ENCODE data around the gene ISG15. TPM values are rescaled to one million over a fixed set of nuclear protein-coding genes. Genes with fewer than 3 reads are reported as not detected.

Gene ISG15
- total and polyA plus RNA-seq, 9 of the 15 experiments (the other 6 are each of a cell fraction or from before 2014, with no cell fraction given), result 0.40 to 58.3 (median 12.2) TPM

DNA sequence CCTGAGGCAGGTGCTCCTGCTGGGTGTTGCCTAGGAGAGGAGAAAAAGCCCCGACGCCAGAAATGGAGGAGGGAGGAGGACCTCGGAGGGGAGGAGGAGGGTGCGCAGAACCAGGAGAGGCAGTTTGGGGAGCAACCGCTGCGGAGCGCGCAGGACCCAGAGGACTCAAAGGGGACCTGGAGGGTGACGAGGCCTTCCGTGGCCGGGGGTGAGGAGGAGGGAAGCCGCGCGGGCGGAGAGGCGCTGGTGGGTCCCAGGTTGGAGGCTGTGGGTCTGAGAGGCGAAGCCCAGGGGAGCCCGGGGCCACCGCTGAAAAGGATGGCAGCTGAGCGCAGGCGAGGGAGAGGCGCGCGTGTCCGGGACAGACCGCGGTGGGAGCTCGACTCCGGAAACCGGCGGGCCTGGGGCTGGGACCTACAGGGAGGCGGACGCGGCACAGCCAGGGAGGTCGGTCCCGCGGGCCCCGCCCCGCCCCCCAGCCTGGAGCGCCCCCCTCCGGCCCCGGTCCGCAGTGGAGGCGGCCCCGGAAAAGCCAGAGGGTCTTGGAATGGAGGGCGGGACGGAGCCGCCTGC lies 45.7 kb downstream of the ISG15 start (continued):
- TF ChIP-seq, protein P1, sequence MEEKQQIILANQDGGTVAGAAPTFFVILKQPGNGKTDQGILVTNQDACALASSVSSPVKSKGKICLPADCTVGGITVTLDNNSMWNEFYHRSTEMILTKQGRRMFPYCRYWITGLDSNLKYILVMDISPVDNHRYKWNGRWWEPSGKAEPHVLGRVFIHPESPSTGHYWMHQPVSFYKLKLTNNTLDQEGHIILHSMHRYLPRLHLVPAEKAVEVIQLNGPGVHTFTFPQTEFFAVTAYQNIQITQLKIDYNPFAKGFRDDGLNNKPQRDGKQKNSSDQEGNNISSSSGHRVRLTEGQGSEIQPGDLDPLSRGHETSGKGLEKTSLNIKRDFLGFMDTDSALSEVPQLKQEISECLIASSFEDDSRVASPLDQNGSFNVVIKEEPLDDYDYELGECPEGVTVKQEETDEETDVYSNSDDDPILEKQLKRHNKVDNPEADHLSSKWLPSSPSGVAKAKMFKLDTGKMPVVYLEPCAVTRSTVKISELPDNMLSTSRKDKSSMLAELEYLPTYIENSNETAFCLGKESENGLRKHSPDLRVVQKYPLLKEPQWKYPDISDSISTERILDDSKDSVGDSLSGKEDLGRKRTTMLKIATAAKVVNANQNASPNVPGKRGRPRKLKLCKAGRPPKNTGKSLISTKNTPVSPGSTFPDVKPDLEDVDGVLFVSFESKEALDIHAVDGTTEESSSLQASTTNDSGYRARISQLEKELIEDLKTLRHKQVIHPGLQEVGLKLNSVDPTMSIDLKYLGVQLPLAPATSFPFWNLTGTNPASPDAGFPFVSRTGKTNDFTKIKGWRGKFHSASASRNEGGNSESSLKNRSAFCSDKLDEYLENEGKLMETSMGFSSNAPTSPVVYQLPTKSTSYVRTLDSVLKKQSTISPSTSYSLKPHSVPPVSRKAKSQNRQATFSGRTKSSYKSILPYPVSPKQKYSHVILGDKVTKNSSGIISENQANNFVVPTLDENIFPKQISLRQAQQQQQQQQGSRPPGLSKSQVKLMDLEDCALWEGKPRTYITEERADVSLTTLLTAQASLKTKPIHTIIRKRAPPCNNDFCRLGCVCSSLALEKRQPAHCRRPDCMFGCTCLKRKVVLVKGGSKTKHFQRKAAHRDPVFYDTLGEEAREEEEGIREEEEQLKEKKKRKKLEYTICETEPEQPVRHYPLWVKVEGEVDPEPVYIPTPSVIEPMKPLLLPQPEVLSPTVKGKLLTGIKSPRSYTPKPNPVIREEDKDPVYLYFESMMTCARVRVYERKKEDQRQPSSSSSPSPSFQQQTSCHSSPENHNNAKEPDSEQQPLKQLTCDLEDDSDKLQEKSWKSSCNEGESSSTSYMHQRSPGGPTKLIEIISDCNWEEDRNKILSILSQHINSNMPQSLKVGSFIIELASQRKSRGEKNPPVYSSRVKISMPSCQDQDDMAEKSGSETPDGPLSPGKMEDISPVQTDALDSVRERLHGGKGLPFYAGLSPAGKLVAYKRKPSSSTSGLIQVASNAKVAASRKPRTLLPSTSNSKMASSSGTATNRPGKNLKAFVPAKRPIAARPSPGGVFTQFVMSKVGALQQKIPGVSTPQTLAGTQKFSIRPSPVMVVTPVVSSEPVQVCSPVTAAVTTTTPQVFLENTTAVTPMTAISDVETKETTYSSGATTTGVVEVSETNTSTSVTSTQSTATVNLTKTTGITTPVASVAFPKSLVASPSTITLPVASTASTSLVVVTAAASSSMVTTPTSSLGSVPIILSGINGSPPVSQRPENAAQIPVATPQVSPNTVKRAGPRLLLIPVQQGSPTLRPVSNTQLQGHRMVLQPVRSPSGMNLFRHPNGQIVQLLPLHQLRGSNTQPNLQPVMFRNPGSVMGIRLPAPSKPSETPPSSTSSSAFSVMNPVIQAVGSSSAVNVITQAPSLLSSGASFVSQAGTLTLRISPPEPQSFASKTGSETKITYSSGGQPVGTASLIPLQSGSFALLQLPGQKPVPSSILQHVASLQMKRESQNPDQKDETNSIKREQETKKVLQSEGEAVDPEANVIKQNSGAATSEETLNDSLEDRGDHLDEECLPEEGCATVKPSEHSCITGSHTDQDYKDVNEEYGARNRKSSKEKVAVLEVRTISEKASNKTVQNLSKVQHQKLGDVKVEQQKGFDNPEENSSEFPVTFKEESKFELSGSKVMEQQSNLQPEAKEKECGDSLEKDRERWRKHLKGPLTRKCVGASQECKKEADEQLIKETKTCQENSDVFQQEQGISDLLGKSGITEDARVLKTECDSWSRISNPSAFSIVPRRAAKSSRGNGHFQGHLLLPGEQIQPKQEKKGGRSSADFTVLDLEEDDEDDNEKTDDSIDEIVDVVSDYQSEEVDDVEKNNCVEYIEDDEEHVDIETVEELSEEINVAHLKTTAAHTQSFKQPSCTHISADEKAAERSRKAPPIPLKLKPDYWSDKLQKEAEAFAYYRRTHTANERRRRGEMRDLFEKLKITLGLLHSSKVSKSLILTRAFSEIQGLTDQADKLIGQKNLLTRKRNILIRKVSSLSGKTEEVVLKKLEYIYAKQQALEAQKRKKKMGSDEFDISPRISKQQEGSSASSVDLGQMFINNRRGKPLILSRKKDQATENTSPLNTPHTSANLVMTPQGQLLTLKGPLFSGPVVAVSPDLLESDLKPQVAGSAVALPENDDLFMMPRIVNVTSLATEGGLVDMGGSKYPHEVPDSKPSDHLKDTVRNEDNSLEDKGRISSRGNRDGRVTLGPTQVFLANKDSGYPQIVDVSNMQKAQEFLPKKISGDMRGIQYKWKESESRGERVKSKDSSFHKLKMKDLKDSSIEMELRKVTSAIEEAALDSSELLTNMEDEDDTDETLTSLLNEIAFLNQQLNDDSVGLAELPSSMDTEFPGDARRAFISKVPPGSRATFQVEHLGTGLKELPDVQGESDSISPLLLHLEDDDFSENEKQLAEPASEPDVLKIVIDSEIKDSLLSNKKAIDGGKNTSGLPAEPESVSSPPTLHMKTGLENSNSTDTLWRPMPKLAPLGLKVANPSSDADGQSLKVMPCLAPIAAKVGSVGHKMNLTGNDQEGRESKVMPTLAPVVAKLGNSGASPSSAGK (IDR thresholded peaks at IDR 0.05), result peak; percentile 38; the same call in 1 of the 2 replicates
- TF ChIP-seq, protein P2, sequence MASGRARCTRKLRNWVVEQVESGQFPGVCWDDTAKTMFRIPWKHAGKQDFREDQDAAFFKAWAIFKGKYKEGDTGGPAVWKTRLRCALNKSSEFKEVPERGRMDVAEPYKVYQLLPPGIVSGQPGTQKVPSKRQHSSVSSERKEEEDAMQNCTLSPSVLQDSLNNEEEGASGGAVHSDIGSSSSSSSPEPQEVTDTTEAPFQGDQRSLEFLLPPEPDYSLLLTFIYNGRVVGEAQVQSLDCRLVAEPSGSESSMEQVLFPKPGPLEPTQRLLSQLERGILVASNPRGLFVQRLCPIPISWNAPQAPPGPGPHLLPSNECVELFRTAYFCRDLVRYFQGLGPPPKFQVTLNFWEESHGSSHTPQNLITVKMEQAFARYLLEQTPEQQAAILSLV (tag; IDR thresholded peaks at IDR 0.05), result no peak
- TF ChIP-seq SRF (CRISPR knock-in tag; IDR thresholded peaks at IDR 0.05) (peak in 1 of 2 experiments; percentile 84; a peak in 1 of 4 replicates), PHTF2 (CRISPR knock-in tag; IDR thresholded peaks at IDR 0.05) (no peak), HDAC2 (IDR thresholded peaks at IDR 0.05) (peak; percentile 30; the same call in 1 of the 2 replicates), PTTG1 (tag; IDR thresholded peaks at IDR 0.05; ENCODE audit: low read depth) (no peak)
- TF ChIP-seq, protein P3, sequence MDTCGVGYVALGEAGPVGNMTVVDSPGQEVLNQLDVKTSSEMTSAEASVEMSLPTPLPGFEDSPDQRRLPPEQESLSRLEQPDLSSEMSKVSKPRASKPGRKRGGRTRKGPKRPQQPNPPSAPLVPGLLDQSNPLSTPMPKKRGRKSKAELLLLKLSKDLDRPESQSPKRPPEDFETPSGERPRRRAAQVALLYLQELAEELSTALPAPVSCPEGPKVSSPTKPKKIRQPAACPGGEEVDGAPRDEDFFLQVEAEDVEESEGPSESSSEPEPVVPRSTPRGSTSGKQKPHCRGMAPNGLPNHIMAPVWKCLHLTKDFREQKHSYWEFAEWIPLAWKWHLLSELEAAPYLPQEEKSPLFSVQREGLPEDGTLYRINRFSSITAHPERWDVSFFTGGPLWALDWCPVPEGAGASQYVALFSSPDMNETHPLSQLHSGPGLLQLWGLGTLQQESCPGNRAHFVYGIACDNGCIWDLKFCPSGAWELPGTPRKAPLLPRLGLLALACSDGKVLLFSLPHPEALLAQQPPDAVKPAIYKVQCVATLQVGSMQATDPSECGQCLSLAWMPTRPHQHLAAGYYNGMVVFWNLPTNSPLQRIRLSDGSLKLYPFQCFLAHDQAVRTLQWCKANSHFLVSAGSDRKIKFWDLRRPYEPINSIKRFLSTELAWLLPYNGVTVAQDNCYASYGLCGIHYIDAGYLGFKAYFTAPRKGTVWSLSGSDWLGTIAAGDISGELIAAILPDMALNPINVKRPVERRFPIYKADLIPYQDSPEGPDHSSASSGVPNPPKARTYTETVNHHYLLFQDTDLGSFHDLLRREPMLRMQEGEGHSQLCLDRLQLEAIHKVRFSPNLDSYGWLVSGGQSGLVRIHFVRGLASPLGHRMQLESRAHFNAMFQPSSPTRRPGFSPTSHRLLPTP (IDR thresholded peaks at IDR 0.05; ENCODE audit: borderline replicate concordance, extremely low read depth, insufficient read length), result no peak
- TF ChIP-seq, protein P4, sequence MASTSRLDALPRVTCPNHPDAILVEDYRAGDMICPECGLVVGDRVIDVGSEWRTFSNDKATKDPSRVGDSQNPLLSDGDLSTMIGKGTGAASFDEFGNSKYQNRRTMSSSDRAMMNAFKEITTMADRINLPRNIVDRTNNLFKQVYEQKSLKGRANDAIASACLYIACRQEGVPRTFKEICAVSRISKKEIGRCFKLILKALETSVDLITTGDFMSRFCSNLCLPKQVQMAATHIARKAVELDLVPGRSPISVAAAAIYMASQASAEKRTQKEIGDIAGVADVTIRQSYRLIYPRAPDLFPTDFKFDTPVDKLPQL (IDR thresholded peaks at IDR 0.05; ENCODE audit: extremely low read depth, insufficient read length), result no peak
- TF ChIP-seq, protein P5, sequence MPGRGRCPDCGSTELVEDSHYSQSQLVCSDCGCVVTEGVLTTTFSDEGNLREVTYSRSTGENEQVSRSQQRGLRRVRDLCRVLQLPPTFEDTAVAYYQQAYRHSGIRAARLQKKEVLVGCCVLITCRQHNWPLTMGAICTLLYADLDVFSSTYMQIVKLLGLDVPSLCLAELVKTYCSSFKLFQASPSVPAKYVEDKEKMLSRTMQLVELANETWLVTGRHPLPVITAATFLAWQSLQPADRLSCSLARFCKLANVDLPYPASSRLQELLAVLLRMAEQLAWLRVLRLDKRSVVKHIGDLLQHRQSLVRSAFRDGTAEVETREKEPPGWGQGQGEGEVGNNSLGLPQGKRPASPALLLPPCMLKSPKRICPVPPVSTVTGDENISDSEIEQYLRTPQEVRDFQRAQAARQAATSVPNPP (IDR thresholded peaks at IDR 0.05; ENCODE audit: borderline replicate concordance, insufficient read depth, insufficient read length), result no peak
